Measurements from ENCODE around the gene MEGF8. TPM values are rescaled to one million over a fixed set of nuclear protein-coding genes. Genes with fewer than 3 reads are reported as not detected.

Gene MEGF8
- total and polyA plus RNA-seq, 2 of the 8 experiments (the other 6 are each of a cell fraction or from before 2014, with no cell fraction given) = 13.0 to 23.7 TPM

GRCh38 chr19:42370068-42370520 is 44.7 kb downstream of the MEGF8 start:
- H2BK120ac ChIP-seq (replicated peaks; ENCODE audit: low read depth, low read length) = no peak overlapping the region
- H2BK12ac ChIP-seq (ENCODE audit: low read depth, low read length) = peak overlapping the region; percentile 94; the same call in 1 of the 2 replicates
- peak overlapping the region in 1 of 4 experiments; percentile 28; a peak in 1 of 8 replicates for H3K4me3 ChIP-seq (ENCODE audit: extremely low read depth in 1 of 4, insufficient read depth in 2 of 4, low read depth in 3 of 4, low read length in 4 of 4)
- H3K4me2 ChIP-seq (ENCODE audit: insufficient read depth in 1 of 2, low read depth in 2 of 2, low read length in 2 of 2) = peak overlapping the region; percentile 21 to 49; a peak in 3 of 4 replicates
- H2BK20ac ChIP-seq (ENCODE audit: low read length) = peak overlapping the region; percentile 51
- no peaks in the 10 kb centered on the region for H3K79me2 ChIP-seq (ENCODE audit: control insufficient read depth in 1 of 2, insufficient read depth in 2 of 2, low read length in 2 of 2)
- no peak overlapping the region for H2BK15ac ChIP-seq (ENCODE audit: low read length)
- no peak overlapping the region for H3K9ac ChIP-seq (replicated peaks in 1 of 4; ENCODE audit: extremely low read depth in 1 of 4, low read depth in 3 of 4, low read length in 3 of 4)
- peak overlapping the region; percentile 63 for H4K91ac ChIP-seq (replicated peaks; ENCODE audit: insufficient read length, low read length)
- no peak overlapping the region for H3K56ac ChIP-seq (replicated peaks; ENCODE audit: insufficient read length, low read depth, low read length)
- H3K23me2 ChIP-seq (ENCODE audit: low read depth, low read length) = no peaks in the 10 kb centered on the region; the same call in 1 of the 2 replicates
- POLR2A ChIA-PET (ENCODE audit: partially characterized antibody) = interaction anchor here (0.7 to 4.0 kb wide), 14 partner anchors 9 to 256 kb away, joined by 3 to 43 read pairs (median 3); partner anchors contain the start of gene GSK3A
- no peak overlapping the region for H3K4ac ChIP-seq (replicated peaks; ENCODE audit: insufficient read length, low read depth, low read length)
- H3K14ac ChIP-seq (ENCODE audit: insufficient read length) = no peak overlapping the region
- peak overlapping the region; percentile 40 for H4K5ac ChIP-seq (ENCODE audit: insufficient read length, low read depth, low read length)
- no peak overlapping the region for H3K23ac ChIP-seq (ENCODE audit: insufficient read length)
- FAIRE-seq (peak; percentile 78), DNase-seq (ENCODE audit: low read depth in 1 of 2, low spot score in 2 of 2) (peak; percentile 74 to 81)
- 0 out of 2 replicates have a peak overlapping the region, but pooled peaks have one; percentile 53 for H2AK5ac ChIP-seq (ENCODE audit: low read depth, low read length)
- WGBS, 2 experiments (ENCODE audit: extremely low coverage in 1 of 2, insufficient coverage in 1 of 2, insufficient read length in 1 of 2, insufficient replicate concordance in 2 of 2, low coverage in 1 of 2, low lambda C conversion rate in 2 of 2, missing lambda C conversion rate in 1 of 2) = 3% methylated on average over 9 of the region's 9 CpGs; no CpG with 5 or more reads in 1 of the 2 experiments
- H4K8ac ChIP-seq (ENCODE audit: extremely low read depth, insufficient read depth, low read length) = no peak overlapping the region
- H2BK5ac ChIP-seq (ENCODE audit: low read depth, low read length) = peak overlapping the region; percentile 84; the same call in 1 of the 2 replicates
- no peaks in the 10 kb centered on the region for H3K9me3 ChIP-seq (ENCODE audit: insufficient read depth in 2 of 2, low read depth in 1 of 2, low read length in 1 of 2)
- no peaks in the 10 kb centered on the region for H3K27me3 ChIP-seq (replicated peaks in 1 of 4; ENCODE audit: control insufficient read depth in 3 of 4, extremely low read depth in 1 of 4, insufficient read depth in 3 of 4, low read length in 3 of 4)
- no peaks in the 10 kb centered on the region; a peak in 2 of 8 replicates for H3K36me3 ChIP-seq (ENCODE audit: control insufficient read depth in 2 of 4, insufficient read depth in 4 of 4, low read length in 3 of 4)
- H3K27ac ChIP-seq (ENCODE audit: low read depth, low read length) = no peak overlapping the region; the same call in 1 of the 2 replicates
- H3K18ac ChIP-seq (ENCODE audit: extremely low read depth, low read length) = peak overlapping the region; percentile 93
- H3K79me1 ChIP-seq (ENCODE audit: low read depth, low read length) = no peaks in the 10 kb centered on the region; the same call in 1 of the 2 replicates
- peaks cover 7 to 29% (median 22%) of the 10 kb centered on the region in 4 experiments for H3K4me1 ChIP-seq (replicated peaks in 1 of 4; ENCODE audit: control insufficient read depth in 3 of 4, insufficient read depth in 4 of 4, low read length in 3 of 4)
- H2AFZ ChIP-seq (ENCODE audit: low read length) = no peak overlapping the region
- no peaks in the 10 kb centered on the region for H4K20me1 ChIP-seq (replicated peaks in 1 of 2; ENCODE audit: control insufficient read depth in 1 of 2, insufficient read depth in 2 of 2, low read length in 2 of 2)
- CTCF ChIA-PET (ENCODE audit: partially characterized antibody) = interaction anchor here (0.7 to 2.5 kb wide), 12 partner anchors 9 to 1822 kb away, joined by 3 to 19 read pairs (median 4); no protein-coding TSS in a partner anchor
- no peak for TF ChIP-seq MAFK (IDR thresholded peaks at IDR 0.05; ENCODE audit: low read depth, low read length)
- TF ChIP-seq POU5F1 (IDR thresholded peaks at IDR 0.05; ENCODE audit: low read depth, low read length) = no peak
- 0 out of 2 replicates have a peak, but pooled peaks have one; percentile 65 for TF ChIP-seq SP1 (IDR thresholded peaks at IDR 0.05; ENCODE audit: low read depth, low read length)
- TF ChIP-seq ZNF274 (IDR thresholded peaks at IDR 0.05; ENCODE audit: borderline replicate concordance, extremely low read depth, low read length) = no peak
- peak; percentile 40; the same call in 1 of the 2 replicates for TF ChIP-seq CREB1 (IDR thresholded peaks at IDR 0.05)
- peak; percentile 77; the same call in 1 of the 2 replicates for TF ChIP-seq KDM1A (IDR thresholded peaks at IDR 0.05; ENCODE audit: borderline replicate concordance, low read length)
- no peak for TF ChIP-seq NRF1 (IDR thresholded peaks at IDR 0.05; ENCODE audit: low read depth, low read length)
- peak in 1 of 2 experiments; percentile 58; a peak in 1 of 3 replicates for TF ChIP-seq EP300 (IDR thresholded peaks at IDR 0.05; ENCODE audit: borderline replicate concordance in 1 of 2, low read depth in 2 of 2, low read length in 2 of 2)
- no peak for TF ChIP-seq GABPA (IDR thresholded peaks at IDR 0.05; ENCODE audit: borderline replicate concordance, insufficient read depth, low read length)
- peak; percentile 88 for TF ChIP-seq TCF12 (IDR thresholded peaks at IDR 0.05; ENCODE audit: low read depth, low read length)
- no peak for TF ChIP-seq RNF2 (IDR thresholded peaks at IDR 0.05; ENCODE audit: borderline replicate concordance, low read depth, low read length, missing control alignments, poor library complexity, severe bottlenecking)
- peak in 1 of 2 experiments; percentile 78; a peak in 1 of 4 replicates for TF ChIP-seq SIN3A (conservative IDR thresholded peaks at IDR 0.05 in 1 of 2, IDR thresholded peaks at IDR 0.05 in 1 of 2; ENCODE audit: low read depth in 1 of 2, low read length in 2 of 2)
